HG03432 (cell line): ENCODE data around the gene P4HA2.

ENCODE experiments used
- ATAC-seq: cut with Tn5 transposase; IDR thresholded peaks from one replicate; pipeline ENCODE4 v1.9.1; 2021; ENCODE audit warnings: mild to moderate bottlenecking, moderate library complexity; ENCODE audit not compliant: unreplicated experiment

Gene P4HA2

DNA sequence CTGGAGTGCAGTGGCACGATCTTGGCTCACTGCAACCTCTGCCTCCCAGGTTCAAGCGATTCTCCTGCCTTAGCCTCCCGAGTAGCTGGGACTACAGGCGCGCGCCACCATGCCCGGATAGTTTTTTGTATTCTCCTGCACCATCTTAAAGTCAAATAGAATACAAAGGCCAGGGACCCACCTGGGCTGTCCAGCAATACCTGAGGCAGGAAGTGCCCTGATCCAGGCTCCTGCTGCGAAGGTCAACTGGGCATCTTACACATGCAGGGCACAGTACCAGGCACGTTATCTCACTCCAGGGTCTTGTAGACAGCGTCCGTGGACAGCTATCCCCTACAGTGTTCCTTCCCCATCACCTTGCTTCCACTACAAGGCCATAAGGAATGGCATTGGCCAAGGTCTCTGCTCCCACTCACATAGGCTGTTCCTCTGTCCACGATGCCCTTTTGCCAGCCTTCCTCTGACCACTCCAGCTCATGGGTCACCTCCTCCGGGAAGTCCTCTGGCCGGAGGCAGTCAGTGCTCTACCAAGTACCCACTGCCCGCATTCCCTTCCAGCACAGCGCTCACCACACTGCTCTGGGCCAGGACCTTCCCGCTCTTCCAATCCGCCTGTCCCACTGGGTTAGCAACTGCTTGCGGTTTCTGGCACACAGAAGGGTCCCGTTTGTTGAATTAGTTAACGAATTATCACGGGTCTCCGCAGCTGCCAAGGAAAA, 978 bp downstream of the P4HA2 start:
- no peak for ATAC-seq

DNA sequence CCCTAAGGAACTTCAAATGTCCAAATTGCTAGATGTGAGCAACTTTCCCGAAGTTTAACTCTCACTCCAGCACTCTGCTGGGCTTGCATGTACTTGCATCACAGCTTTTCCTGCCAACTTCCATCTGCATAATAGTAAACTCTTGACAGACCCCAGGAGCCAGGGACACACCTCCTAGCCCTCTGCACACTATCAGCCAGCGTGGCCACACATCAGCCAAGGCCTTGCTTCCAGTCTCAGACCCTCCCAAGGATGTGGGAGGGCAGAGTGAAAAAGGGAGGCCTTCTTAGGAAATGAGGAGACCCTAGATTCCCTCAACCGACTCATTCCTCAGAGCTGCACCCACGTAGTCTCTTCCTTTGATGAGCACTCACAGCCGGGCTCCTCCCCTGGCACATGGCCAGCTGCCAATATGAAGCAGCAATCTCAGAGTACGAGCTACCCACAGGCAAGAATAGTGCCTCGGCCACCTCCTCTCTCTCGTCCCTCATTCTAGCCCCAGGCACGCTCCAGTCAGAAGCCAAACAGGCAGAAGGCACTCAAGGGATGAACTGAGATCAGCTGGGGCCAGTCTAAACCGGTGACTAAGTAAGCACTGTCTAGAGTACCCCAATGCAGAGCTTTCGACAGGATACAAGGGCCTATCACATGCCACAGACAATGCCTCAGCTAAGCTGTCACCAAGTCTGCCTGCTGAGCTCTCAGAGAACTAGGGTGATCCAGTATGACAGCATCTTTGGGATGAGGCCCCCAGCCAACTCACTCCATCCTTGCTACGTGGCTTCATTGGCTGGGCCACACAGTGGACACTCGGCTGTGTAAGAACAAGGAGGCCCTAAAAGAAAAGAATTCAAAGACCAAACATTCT, 2.3 kb downstream of the P4HA2 start:
- ATAC-seq = no peak

DNA sequence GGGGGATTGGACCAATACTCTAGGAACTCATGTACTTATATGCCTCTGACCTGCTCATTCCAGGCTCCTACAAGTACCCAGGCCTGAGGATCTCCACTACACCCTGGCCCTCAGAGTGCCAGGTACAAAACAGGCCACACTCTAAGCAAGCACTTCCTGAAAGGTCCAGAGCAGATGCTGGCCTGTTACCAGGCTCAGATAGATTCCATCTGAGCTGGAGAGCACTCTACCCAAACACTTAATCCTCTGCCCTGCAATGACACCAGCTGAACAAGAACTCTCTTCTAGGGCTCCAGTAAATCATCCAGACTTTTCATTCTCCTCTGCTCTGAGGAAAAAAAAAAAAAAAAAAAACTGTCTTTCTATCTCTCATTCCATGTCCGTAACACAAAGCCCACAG, 2.9 kb downstream of the P4HA2 start:
- ATAC-seq = no peak

DNA sequence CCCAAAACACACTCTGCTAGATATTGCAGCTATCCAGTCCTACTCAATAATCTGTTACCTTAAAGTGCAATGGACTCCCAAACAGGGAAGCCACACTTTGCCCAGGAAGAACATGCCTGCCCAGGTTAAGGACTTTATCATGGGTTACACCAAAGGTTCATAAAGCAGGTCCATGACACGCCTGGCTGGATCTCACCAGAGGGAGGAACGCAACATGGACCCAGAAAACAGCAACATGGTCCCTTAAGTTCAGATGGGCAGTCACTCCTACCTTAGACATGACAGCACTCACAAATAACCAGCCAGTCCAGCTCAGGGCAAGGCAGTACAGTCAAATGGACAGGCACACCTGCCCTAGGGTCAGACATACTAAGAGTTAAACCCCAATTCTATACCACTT, 3.8 kb downstream of the P4HA2 start:
- ATAC-seq = no peak

DNA sequence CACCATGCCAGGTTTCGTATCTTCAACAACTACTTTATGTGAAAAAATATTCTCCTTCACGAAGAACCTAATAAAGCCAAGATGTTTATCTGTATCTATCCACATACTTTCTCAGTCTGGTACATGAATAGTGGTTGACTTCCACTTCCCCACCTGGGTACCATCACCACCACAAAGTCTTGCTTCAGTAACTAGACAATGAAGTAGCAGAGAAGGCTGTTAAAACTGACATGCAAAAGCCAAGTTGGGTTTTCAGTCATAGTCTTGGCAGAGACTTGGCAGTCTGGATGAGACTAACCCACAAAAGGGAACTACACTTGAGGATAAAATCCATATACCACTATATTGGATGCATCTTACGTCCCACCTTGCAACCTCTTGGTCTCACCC, 5.0 kb downstream of the P4HA2 start:
- peak; percentile 83 for ATAC-seq

DNA sequence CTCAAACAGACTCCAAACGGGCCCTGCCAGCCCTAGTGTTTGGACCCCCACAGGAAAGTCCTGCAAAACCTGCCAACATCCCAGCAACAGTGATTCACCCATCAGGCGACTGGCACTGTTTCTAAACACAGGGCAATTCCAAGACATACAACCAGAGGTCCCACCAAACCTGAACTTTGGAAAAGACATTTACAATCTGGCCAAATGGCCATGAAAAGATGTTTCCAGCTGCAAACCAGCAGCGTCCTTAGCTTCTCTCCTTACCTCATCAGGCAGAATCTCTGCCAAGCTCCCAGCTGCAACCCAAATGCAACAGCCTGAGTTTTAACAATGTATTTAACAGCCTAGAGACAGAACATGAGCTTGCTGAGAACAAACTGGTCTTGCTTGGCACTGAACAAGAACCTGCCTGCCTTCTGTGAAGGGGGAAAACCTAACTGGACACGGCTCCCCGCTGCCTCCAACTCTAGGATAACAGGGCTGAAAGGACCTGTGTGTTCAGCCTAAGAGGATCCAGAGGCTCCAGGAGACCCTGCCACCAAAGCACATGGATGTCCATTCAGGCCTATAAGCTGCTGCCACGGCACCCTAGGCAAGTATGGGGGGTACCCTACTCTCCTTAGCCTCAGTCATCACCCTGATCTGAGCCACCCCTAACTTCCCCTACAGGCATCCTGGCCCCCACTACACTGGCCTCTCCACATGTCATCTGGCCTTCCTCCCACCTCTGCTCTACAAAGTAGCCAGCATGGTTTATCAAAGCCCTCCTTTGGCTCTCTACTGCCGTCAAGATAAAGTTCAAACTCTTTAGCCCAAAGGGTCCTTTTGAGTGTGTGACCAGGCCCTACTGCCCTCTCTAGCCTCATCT, 5.6 kb downstream of the P4HA2 start:
- peak; percentile 21 for ATAC-seq

DNA sequence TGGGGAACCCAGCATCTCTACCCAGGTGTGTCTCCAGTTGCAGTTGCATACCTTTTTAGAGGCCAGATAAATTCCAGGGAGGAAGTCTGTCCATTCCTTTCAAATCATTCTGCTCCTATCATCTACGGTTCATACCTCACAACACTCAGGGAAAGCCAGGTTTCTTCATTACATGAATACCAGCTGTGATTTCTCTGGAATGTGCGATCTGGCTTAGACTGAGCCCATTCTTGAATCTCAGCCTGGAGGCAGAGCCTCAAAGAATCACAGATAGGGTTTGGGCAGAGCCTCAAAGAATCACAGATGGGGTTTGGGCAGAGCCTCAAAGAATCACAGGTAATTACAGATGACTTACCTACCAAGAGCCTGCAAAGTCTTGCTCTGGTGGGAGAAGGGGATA, 7.2 kb downstream of the P4HA2 start:
- ATAC-seq = no peak

DNA sequence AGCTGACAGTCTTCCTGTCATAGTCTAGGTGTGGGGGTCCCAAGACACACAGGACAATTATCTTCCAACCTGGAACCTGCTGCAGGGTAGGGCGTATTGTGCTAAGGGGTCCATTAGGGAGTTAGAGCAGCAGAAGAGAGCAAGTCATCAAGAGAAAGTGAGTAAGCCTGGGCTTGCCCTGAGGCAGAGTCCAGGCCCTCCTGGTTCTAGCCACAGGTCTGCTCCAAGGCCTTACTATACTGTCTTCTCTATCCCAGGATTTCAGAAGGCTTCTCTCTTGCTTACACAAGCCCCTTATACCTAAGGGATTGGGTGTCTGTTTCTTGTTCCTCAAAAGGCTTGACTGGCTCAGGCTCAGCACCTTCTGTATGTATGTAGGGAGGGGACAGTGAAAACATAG, 7.7 kb downstream of the P4HA2 start:
- ATAC-seq = no peak

DNA sequence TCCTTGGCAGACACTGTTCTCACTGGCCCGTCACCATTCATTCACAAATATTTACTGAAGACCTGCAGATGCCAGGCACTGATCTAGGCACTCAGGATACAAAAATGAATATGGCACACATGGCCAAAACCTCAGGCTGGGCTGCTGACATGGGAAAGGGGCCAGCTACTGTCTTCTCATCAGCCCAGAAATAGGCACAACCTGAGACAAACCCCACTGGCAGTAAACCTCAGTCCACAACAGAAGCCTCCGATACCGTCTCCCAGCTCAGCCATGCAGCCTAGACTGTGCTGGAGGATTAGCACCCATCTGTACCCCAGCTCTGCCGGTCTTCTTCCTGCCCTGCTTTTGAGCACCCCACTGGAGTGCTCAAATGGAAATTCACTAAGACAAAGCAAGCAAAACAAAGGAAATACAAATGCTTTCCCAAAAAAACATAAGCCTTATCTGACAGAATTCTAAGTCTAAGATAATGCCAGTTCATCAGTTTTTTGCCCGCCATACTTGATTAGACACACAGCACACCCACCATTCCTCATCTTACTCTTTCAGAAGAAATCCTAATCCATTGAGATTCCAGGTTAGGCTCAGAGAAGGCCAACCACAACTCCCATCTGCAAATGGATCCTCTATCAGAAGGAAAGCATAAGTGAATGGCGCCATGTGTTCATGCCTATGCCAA, 8.2 kb downstream of the P4HA2 start:
- ATAC-seq = no peak

DNA sequence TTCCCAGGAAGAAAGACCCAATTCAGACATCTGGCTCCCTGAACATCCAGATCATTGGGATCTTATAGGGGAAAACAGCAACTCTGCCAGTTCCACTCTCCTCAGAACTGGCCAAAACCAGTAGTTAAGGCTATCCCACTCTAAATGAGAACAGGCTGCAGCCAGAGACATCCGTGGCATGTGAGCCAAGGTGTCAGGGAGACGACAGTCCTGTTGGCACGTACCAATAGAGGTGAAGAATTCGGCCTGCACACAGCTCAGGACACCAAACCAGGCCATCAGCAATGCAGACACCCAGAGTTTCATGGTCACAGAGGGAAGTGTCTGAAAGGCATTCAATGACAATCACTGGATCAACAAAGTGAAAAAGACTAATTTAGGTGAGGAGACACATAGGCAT, 9.3 kb downstream of the P4HA2 start:
- ATAC-seq = no peak

DNA sequence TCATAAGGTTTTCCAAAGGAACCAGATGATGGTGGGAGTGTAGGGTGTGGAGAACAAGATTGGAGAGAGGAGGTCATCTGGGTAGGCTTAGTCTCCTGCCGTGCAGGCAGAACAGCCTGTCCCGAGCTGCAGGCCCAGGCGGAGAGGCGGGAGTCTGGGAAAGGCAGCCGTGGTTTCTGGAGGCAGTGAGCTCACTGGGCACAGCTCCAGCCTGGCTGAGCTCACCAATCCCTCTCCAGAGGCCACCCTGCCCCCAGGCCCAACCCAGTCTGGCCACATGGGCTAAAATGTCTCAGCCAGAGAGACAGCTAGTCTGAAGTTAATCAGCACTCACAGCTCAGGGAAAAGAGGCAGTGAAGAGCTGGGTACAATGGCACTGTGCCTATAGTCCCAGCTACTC, 12.3 kb downstream of the P4HA2 start:
- ATAC-seq = no peak

DNA sequence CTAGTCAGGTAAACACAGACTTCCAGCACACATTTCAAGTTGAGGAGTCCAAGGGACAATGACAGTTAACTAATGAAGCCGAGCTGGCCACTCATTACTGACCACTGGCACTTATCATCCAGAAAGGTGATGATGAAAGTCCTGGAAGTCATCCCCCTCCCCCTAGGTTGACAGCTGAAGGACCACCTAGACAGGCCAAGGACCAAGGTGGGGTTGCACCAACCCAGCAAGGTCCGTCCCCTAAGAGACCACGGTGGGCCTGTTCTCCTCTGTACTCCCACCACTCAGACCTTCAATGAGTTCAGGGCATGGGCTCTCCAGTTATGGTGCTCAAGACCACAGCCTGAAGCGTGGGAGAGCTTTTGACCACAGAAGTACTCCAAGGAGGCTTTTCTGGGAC, 13.2 kb downstream of the P4HA2 start:
- ATAC-seq = no peak

DNA sequence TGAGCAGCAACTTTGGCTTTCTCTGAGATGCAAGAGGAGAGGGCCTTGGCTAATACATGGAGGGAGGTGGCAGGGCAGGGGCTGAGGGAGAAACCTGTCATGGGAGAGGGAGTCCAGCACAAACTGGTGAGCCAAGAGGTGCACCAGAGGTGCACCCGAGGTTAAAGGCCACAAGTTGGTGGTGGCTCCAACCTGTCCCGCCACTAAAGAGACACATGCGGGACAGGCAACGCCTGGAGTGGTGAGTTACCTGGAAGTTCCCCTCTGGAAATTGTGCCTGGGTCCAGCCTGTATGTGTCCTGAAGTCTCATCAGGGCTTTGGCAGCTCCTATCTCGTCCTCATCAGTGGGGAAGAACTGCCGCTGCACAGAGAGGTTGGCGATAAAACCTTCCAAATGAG, 14.0 kb downstream of the P4HA2 start:
- ATAC-seq = no peak

DNA sequence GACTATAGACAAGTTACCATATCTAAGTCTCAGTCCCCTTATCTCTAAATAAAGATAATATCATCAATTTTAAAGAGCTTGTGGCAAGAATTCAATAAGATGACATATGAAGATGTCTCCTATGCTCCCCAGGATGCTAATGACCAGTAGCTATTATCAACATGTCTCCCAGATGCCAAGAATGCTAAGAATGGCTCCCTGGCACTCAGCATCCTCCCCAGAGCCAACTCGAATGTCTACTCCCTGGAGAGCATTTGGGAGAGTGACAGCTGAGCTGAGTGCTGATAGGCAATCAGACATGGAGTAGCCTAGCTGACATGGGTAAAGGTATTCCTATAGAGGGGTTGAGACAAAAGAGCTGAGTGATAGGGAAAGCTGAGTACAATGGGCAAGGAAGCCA, 15.9 kb downstream of the P4HA2 start:
- no peak for ATAC-seq

DNA sequence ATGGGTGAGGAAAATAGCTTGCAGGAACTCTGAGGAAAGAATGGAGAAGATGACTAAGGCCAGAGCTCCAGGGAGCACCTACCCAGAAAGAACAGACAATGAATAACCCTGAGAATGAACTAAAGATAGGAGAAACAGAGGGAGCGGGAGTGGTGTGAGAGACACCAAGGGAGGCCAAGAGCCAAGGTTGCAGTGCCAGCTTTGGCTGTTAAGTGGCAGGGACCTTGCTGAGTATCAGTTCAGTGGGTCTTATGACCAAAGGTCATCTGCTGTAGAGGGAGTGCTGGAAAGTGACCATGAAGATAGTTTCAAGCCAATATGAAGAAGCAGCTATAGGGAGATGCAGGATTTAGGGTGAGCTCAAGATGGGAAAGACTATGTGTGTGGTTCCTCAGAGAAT, 16.7 kb downstream of the P4HA2 start:
- no peak for ATAC-seq

DNA sequence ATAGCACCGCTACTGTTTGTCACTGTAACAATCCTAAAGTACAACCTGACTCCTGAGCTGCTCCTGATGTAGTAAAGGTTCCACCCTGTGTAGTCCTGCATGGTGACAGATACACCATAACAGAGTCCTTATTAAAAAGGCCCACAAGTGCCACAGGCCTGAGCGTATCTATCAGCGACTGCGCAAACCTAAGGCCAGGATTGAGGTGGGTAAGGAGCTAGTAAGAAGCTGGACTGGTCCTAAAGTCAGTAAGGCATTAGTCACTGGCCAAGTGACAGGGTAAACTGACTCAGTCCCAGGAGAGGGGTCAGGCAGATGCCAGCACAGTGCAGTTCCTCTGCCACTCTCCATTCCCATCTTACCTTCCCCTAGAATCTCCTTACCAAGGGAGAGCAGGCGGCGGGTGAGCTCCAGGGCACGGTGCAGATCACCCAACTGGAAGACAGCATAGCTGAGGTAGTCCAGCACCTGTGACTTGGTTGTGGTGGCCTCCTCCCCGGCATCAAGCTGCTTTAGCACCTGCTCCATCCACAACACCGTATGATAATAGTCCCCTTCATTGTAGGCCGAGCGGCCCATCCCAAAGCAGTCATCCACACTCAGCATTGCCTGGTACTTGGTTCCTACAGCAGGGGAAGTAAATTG, 17.6 kb downstream of the P4HA2 start:
- no peak for ATAC-seq

DNA sequence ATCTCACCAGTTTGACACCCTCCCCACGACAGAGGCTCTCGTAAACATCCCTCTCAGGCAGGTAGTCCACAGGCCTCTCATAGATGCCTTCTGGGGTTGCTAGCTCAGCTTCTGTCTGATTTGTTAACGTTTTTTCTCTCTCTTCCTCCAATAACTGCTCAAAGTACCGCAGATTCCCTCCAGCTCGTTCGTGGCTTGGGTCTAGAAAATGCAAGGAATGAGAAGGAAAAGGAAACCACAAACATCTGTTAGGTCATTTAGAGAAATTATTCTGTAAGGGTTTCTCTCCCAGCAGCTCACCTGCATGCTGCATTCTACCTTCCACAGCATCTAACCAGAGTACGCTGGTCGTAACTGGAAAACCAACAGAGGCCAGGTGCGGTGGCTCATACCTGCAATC, 18.5 kb downstream of the P4HA2 start:
- ATAC-seq = no peak

DNA sequence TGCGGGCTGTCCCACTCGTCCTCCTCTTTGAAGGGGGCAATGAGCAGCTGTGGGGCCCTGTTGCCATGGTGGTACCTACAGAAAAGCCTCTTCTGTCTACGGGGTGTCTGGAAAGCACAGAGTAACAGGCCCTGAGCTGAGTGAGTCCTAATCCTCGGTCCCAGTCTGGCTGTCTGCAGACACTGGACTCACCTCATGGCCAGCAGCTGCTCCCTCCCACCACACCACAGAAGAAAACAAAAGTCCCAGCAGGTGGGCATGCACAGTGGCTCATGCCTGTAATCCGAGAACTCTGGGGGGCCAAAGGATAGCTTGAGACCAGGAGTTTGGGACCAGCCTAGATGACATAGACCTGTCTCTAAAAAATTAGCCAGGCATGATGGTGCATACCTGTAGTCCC, 19.9 kb downstream of the P4HA2 start:
- no peak for ATAC-seq

DNA sequence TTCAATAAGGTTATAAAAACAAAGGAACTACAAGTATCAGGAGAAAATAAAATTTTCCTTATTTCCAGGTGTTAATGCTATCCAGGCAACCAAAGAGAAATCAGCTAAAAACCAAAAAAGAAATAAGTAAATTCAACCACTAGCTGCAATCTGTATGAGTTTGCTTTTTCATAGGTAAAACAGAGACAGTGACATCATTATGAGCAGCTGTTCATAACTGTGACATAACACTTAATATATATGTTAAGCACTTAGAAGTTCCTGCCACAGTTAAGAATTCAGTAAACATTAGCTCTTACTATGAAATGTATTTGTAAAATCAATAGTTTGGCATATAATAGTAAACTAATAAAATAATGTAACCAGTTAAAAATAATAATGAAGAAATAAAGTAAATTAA, 20.9 kb downstream of the P4HA2 start:
- no peak for ATAC-seq

DNA sequence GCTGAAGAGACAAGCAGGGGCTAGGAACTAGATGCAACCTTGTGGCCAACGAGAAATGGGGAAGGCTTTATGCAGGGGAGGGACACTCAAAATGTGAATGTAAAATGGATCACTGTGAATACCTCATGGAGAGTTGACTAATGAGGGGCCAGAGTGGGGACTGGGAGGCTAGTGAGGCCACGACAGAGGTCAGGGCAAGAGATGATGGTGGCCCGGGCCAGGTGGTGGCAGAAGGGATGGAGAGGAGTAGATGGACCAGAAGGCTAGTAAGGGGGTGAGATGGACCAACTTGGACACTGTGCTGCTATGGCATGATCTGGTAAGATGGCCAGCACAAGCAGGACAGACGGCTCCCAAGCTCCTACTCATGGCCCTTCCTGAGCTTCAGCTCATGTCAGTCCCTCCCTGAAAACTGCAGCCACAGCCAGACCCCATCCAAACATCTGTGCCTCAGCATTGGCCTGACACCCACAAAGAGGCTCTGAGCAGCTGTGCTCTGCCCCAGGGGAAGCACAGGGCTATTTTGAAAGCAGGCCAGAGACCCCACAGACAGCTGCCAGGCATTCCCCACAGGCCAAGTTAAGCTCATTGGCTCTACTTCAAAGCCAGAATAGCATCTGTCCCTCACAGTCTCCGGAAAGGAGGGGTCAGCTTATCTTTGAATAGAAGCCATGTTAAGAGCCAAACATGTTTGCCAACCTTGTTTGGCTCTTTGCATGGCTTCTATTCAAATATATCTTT, 22.1 kb downstream of the P4HA2 start:
- ATAC-seq = peak; percentile 52
